Right atrium auricular region (tissue), 2 donors: ENCODE data around the gene ZNRF2. TPM values are rescaled to one million over a fixed set of nuclear protein-coding genes. Genes with fewer than 3 reads are reported as not detected.

Experiments used
- DNase-seq: peaks from one replicate; pipeline ENCODE4 v3.0.0-alpha.2; 2019; ENCODE audit warnings: low spot score
- H3K27ac ChIP-seq, 2 donors: fragments of 200-600 bp; sonication (generic); 1 replicate in 1 of 2; 2 replicates in 1 of 2; pipeline ENCODE4 v1.5.1; 2016 to 2019
- H3K27me3 ChIP-seq, 2 donors: fragments of 200-600 bp; sonication (generic); one replicate each; pipeline versions ENCODE4 v1.5.1 to v1.6.0; 2017 to 2019
- H3K36me3 ChIP-seq: fragments of 200-600 bp; sonication (generic); one replicate; pipeline ENCODE4 v1.5.1; 2016
- H3K4me1 ChIP-seq, 2 donors: fragments of 200-600 bp; sonication (generic); one replicate each; pipeline versions ENCODE4 v1.5.1 to v1.6.0; 2017 to 2019
- H3K4me3 ChIP-seq, 2 donors: fragments of 200-600 bp; sonication (generic); 1 replicate in 1 of 2; 2 replicates in 1 of 2; pipeline ENCODE4 v1.5.1; 2017 to 2019; ENCODE audit warnings: mild to moderate bottlenecking in 1 of 2, moderate library complexity in 1 of 2
- H3K9me3 ChIP-seq, 2 donors: fragments of 200-600 bp; sonication (generic); one replicate each; pipeline ENCODE4 v1.5.1; 2019
- total RNA-seq, 2 donors: library from RNA; depleted of rRNA; stranded (reverse); fragments of >200 nt; gene quantifications; one replicate each; pipeline ENCODE4 v1.1.0, GENCODE V29; 2016
- TF ChIP-seq, protein P1 (sequence below), 2 donors: fragments of 200-600 bp; sonication (generic); IDR thresholded peaks; one replicate each; pipeline ENCODE4 v1.5.1; 2019; ENCODE audit warnings: antibody characterized with exemption in 2 of 2

ZNRF2 gene
- total RNA-seq, 2 donors from 2014 or later, result 7.6 to 9.7 TPM

DNA sequence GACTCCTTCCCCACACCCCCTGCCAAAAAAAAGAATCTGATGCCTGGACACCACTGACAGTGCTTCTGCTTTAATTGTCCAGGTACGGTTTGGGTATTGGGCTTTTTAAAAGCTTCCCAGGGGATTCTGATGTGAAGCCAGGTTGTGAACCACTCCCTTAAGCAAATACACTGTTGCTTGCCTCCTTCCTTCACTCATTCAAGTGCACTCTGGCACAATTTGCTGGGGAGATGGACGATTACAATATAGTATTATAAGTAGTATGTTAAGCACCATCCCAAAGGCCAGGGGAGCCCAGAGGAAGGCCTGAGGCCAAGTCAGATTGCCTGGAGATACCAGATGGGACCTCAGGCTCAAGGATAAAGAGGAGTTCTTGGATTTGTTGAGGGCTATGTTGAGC is 12.3 kb upstream of the ZNRF2 start:
- no peak for DNase-seq
- Histone ChIP-seq H3K27me3 (no peaks in the 10 kb centered on the region), H3K4me1 (no peaks in the 10 kb centered on the region), H3K36me3 (no peaks in the 10 kb centered on the region), H3K27ac (no peak overlapping the region), H3K4me3 (no peak overlapping the region), H3K9me3 (no peaks in the 10 kb centered on the region)
- TF ChIP-seq, protein P1, sequence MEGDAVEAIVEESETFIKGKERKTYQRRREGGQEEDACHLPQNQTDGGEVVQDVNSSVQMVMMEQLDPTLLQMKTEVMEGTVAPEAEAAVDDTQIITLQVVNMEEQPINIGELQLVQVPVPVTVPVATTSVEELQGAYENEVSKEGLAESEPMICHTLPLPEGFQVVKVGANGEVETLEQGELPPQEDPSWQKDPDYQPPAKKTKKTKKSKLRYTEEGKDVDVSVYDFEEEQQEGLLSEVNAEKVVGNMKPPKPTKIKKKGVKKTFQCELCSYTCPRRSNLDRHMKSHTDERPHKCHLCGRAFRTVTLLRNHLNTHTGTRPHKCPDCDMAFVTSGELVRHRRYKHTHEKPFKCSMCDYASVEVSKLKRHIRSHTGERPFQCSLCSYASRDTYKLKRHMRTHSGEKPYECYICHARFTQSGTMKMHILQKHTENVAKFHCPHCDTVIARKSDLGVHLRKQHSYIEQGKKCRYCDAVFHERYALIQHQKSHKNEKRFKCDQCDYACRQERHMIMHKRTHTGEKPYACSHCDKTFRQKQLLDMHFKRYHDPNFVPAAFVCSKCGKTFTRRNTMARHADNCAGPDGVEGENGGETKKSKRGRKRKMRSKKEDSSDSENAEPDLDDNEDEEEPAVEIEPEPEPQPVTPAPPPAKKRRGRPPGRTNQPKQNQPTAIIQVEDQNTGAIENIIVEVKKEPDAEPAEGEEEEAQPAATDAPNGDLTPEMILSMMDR (IDR thresholded peaks at IDR 0.05), result no peak

GRCh38 chr7:30273552-30273951 is 10.8 kb upstream of the ZNRF2 start:
- no peaks in the 10 kb centered on the region for H3K9me3 ChIP-seq
- H3K4me1 ChIP-seq, result no peaks in the 10 kb centered on the region
- no peak overlapping the region for H3K27ac ChIP-seq
- TF ChIP-seq, protein P1 (IDR thresholded peaks at IDR 0.05), result no peak
- no peak overlapping the region for H3K4me3 ChIP-seq
- H3K36me3 ChIP-seq, result no peaks in the 10 kb centered on the region
- DNase-seq, result no peak
- no peaks in the 10 kb centered on the region for H3K27me3 ChIP-seq

GRCh38 chr7:30274641-30275040 is 9.8 kb upstream of the ZNRF2 start:
- no peak overlapping the region for H3K27ac ChIP-seq
- DNase-seq, result no peak
- H3K9me3 ChIP-seq, result no peaks in the 10 kb centered on the region
- no peak overlapping the region for H3K4me3 ChIP-seq
- no peaks in the 10 kb centered on the region for H3K4me1 ChIP-seq
- no peaks in the 10 kb centered on the region for H3K36me3 ChIP-seq
- TF ChIP-seq, protein P1 (IDR thresholded peaks at IDR 0.05), result no peak
- H3K27me3 ChIP-seq, result no peaks in the 10 kb centered on the region

DNA sequence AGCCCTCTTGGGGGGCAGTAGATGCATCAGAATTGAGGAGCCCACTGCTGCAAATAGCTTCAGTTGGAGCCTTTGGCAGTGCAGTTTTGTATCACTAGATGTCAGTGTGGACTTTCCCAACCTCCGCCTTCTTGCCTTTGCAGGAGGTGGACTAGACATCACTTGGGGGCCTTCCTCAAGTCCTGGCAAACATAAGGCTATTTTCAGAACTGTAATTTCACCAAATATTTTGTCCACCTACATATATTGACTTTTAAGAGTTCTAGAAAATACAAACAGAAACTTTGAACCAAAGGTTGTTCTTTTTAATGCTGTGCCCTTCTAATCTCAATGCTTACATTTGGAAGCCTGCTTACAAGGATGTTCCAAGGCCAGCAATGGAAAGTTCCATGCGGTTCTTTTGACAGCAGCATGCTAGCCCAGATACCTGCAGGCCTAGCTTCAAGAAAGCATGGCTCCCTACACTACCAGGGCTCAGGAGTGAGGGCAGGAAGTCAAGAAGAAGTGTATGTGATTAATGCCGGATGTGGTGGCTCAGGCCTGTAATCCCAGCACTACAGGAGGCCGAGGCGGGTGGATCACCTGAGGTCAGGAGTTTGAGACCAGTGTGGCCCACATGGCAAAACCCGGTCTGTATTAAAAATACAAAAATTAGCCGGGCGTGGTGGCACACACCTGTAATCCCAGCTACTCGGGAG is 8.0 kb upstream of the ZNRF2 start:
- TF ChIP-seq, protein P1 (IDR thresholded peaks at IDR 0.05), result peak; percentile 44 to 75
- Histone ChIP-seq H3K27me3 (no peaks in the 10 kb centered on the region), H3K4me1 (no peaks in the 10 kb centered on the region), H3K36me3 (no peaks in the 10 kb centered on the region), H3K27ac (no peak overlapping the region), H3K4me3 (no peak overlapping the region), H3K9me3 (no peaks in the 10 kb centered on the region)
- DNase-seq, result no peak

- no peak overlapping the region for H3K4me3 ChIP-seq
- DNase-seq, result no peak
- H3K27ac ChIP-seq, result no peak overlapping the region
These were observed 6.0 kb upstream of the ZNRF2 start for GRCh38 chr7:30278376-30278775.

More at GRCh38 chr7:30278376-30278775, 6.0 kb upstream of the ZNRF2 start:
- TF ChIP-seq, protein P1 (IDR thresholded peaks at IDR 0.05), result no peak
- Histone ChIP-seq H3K4me1 (no peaks in the 10 kb centered on the region), H3K27me3 (no peaks in the 10 kb centered on the region), H3K36me3 (no peaks in the 10 kb centered on the region), H3K9me3 (no peaks in the 10 kb centered on the region)
